Measurements from ENCODE around the gene KCNMB2. TPM values are rescaled to one million over a fixed set of nuclear protein-coding genes. Genes with fewer than 3 reads are reported as not detected.

Gene KCNMB2
- total and polyA plus RNA-seq, 2 experiments from 2014 or later, result 2.4 TPM; not detected in 1

GRCh38 chr3:178712247-178712646 is 176.0 kb downstream of the KCNMB2 start:
- Histone ChIP-seq H3K4me3 (no peak overlapping the region), H2AFZ (no peak overlapping the region), H3K9me2 (replicated peaks; ENCODE audit: insufficient read depth) (no peaks in the 10 kb centered on the region), H4K20me1 (ENCODE audit: insufficient read depth, poor library complexity, severe bottlenecking) (no peaks in the 10 kb centered on the region), H3K27ac (no peak overlapping the region), H3K27me3 (no peaks in the 10 kb centered on the region), H3K4me2 (no peak overlapping the region), H3K4me1 (ENCODE audit: insufficient read depth) (peaks cover 6% of the 10 kb centered on the region), H3K9me3 (ENCODE audit: low read depth) (no peaks in the 10 kb centered on the region), H3K36me3 (replicated peaks; ENCODE audit: insufficient read depth, low read depth) (no peaks in the 10 kb centered on the region), H3K79me2 (no peaks in the 10 kb centered on the region)
- no peak for TF ChIP-seq EZH2 (IDR thresholded peaks at IDR 0.05; ENCODE audit: borderline replicate concordance)
- TF ChIP-seq, protein P1, sequence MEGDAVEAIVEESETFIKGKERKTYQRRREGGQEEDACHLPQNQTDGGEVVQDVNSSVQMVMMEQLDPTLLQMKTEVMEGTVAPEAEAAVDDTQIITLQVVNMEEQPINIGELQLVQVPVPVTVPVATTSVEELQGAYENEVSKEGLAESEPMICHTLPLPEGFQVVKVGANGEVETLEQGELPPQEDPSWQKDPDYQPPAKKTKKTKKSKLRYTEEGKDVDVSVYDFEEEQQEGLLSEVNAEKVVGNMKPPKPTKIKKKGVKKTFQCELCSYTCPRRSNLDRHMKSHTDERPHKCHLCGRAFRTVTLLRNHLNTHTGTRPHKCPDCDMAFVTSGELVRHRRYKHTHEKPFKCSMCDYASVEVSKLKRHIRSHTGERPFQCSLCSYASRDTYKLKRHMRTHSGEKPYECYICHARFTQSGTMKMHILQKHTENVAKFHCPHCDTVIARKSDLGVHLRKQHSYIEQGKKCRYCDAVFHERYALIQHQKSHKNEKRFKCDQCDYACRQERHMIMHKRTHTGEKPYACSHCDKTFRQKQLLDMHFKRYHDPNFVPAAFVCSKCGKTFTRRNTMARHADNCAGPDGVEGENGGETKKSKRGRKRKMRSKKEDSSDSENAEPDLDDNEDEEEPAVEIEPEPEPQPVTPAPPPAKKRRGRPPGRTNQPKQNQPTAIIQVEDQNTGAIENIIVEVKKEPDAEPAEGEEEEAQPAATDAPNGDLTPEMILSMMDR (IDR thresholded peaks at IDR 0.05; ENCODE audit: poor library complexity), result no peak
- TF ChIP-seq EZH2phosphoT487 (IDR thresholded peaks at IDR 0.05; ENCODE audit: low read depth, severe bottlenecking, unreplicated experiment), result no peak
- 63% methylated on average over 5 of the region's 5 CpGs for WGBS (ENCODE audit: low lambda C conversion rate, missing lambda C conversion rate)
- DNase-seq (ENCODE audit: low spot score), result no peak

DNA sequence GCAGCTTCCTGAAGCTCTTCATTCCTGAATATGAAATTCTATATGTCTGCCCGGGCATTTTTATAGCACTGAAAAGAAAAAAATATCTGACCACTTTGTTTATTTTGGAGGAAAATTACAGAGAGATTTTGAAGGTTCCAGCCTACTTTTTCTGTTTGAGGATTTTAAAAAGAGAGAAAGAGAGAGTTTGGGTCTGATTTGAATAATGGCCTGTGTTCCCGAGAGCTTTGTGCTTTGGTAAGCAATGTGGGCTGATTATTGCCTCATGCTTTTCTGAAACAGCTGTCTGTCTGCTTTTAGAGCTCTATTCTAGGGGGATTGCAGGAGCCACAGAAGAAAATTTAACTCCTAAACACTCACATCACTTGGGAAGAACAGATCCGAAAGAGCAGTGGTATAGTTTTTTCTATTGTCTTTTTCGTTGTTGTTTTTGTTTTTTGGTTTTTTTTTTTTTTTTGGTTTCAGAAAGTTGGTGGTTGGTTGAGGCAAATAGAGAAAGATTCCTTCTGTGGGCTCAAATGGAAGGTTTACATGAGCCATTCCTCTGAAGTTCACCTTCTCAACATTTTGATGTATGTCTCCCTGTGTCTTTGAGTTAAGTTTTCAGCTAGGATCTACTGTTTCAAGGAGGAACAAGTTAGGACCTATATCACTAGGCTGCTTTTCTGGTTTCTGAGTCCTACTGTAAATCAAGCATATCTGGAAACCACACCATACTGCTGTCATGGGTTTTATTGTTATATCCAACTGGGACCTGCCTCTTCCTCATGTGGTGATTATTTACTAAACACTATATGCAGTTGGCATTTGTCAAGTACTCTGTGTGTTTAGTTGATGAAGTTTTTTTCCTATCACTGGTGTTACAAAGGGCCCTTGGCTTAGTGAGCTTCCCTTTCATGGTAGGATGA is 178.9 kb downstream of the KCNMB2 start:
- peaks cover 16% of the 10 kb centered on the region for H3K4me1 ChIP-seq (ENCODE audit: insufficient read depth)
- no peaks in the 10 kb centered on the region for H3K9me3 ChIP-seq (ENCODE audit: low read depth)
- peak overlapping the region; percentile 20 for H3K27ac ChIP-seq
- no peaks in the 10 kb centered on the region for H3K36me3 ChIP-seq (replicated peaks; ENCODE audit: insufficient read depth, low read depth)
- H2AFZ ChIP-seq, result no peak overlapping the region
- H3K79me2 ChIP-seq, result no peaks in the 10 kb centered on the region
- TF ChIP-seq, protein P1 (IDR thresholded peaks at IDR 0.05; ENCODE audit: poor library complexity), result no peak
- TF ChIP-seq EZH2phosphoT487 (IDR thresholded peaks at IDR 0.05; ENCODE audit: low read depth, severe bottlenecking, unreplicated experiment) (no peak), EZH2 (IDR thresholded peaks at IDR 0.05; ENCODE audit: borderline replicate concordance) (no peak)
- no peak overlapping the region for H3K4me3 ChIP-seq
- no peaks in the 10 kb centered on the region for H3K27me3 ChIP-seq
- DNase-seq (ENCODE audit: low spot score), result no peak
- no peaks in the 10 kb centered on the region for H4K20me1 ChIP-seq (ENCODE audit: insufficient read depth, poor library complexity, severe bottlenecking)
- WGBS (ENCODE audit: low lambda C conversion rate, missing lambda C conversion rate), result 66% methylated on average over 4 of the region's 4 CpGs
- H3K4me2 ChIP-seq, result peak overlapping the region; percentile 33
- H3K9me2 ChIP-seq (replicated peaks; ENCODE audit: insufficient read depth), result no peaks in the 10 kb centered on the region

DNA sequence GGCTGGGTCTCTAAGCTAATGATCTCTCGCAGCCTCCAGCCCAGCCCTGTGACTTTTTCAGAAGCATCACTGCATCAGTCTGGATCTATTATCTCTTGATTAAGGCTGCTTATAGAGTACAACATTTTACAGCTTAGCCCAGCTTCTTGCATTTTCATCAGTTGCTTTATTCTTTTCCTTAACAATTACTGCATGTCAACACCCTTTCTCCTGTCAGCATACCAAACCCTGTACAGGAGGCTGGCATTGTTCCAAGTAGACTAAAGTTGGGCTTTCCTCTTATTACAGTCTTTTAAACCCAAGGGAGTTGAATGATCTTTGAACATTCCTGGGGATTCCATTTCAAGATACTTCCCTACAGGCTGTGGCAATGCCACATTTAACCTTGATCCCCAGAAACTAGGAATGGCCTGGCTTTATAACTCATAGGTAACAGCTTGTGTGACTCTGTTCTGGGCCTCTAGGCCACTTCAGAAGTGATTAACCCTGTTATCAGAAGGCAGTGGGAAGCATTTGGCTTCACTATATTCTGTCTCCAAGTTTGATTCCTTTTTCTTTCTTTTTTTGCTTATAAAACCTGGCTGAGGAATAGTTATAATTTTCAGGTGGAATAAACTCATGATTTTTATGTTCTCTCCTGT is 182.9 kb downstream of the KCNMB2 start:
- Histone ChIP-seq H3K4me1 (ENCODE audit: insufficient read depth) (peaks cover 16% of the 10 kb centered on the region), H3K79me2 (no peaks in the 10 kb centered on the region), H3K9me3 (ENCODE audit: low read depth) (no peaks in the 10 kb centered on the region), H3K36me3 (replicated peaks; ENCODE audit: insufficient read depth, low read depth) (no peaks in the 10 kb centered on the region), H4K20me1 (ENCODE audit: insufficient read depth, poor library complexity, severe bottlenecking) (no peaks in the 10 kb centered on the region), H3K27ac (peak overlapping the region; percentile 1), H2AFZ (no peak overlapping the region), H3K9me2 (replicated peaks; ENCODE audit: insufficient read depth) (no peaks in the 10 kb centered on the region), H3K27me3 (no peaks in the 10 kb centered on the region), H3K4me3 (no peak overlapping the region), H3K4me2 (no peak overlapping the region)
- WGBS (ENCODE audit: low lambda C conversion rate, missing lambda C conversion rate), result 95% methylated on average over 1 of the region's 1 CpG
- DNase-seq (ENCODE audit: low spot score), result no peak
- no peak for TF ChIP-seq EZH2phosphoT487 (IDR thresholded peaks at IDR 0.05; ENCODE audit: low read depth, severe bottlenecking, unreplicated experiment)
- TF ChIP-seq, protein P1 (IDR thresholded peaks at IDR 0.05; ENCODE audit: poor library complexity), result no peak
- TF ChIP-seq EZH2 (IDR thresholded peaks at IDR 0.05; ENCODE audit: borderline replicate concordance), result no peak

Measured in hepatocyte (in vitro differentiated cells).